ENCODE results near the gene GTPBP6.
"Not testable (repeated sequence)": the region's sequence is repeated elsewhere in the genome, so short reads cannot be mapped to it uniquely, and the experiment has no call there.

The GTPBP6 gene

GRCh38 chrX:295136-295535 lies 23.5 kb downstream of the GTPBP6 start:
- DNase-seq (ENCODE audit: low read depth in 1 of 2, low spot score in 1 of 2): no peak

GRCh38 chrX:292900-293897 lies 25.4 kb downstream of the GTPBP6 start:
- DNase-seq (ENCODE audit: low read depth in 1 of 2, low spot score in 1 of 2): no peak

GRCh38 chrX:291411-291901 lies 27.1 kb downstream of the GTPBP6 start:
- DNase-seq (ENCODE audit: low read depth in 1 of 2, low spot score in 1 of 2): no peak

- no peak for DNase-seq (ENCODE audit: low read depth in 1 of 2, low spot score in 1 of 2)
Measured at GRCh38 chrX:290476-291166, 28.0 kb downstream of the GTPBP6 start.

- DNase-seq (ENCODE audit: low read depth in 1 of 2, low spot score in 1 of 2): no peak
Measured at GRCh38 chrX:288561-288991, 30.0 kb downstream of the GTPBP6 start.

GRCh38 chrX:287670-288069 lies 30.9 kb downstream of the GTPBP6 start:
- DNase-seq (ENCODE audit: low read depth in 1 of 2, low spot score in 1 of 2): no peak

- DNase-seq (ENCODE audit: low read depth in 1 of 2, low spot score in 1 of 2): no peak
Measured at GRCh38 chrX:285076-285677, 33.4 kb downstream of the GTPBP6 start.

- peak; percentile 71 to 92 for DNase-seq (ENCODE audit: low read depth in 1 of 2, low spot score in 1 of 2)
Measured at GRCh38 chrX:283115-283845, 35.3 kb downstream of the GTPBP6 start.

GRCh38 chrX:282000-282681 lies 36.5 kb downstream of the GTPBP6 start:
- DNase-seq (ENCODE audit: low read depth in 1 of 2, low spot score in 1 of 2): not testable (repeated sequence)

- DNase-seq (ENCODE audit: low read depth in 1 of 2, low spot score in 1 of 2): no peak
Measured at GRCh38 chrX:281166-281999, 37.2 kb downstream of the GTPBP6 start, which contains the start of gene PLCXD1. TSS of gene PLCXD1 (plus strand) at chrX:281381. CDS start at chrX:284188, 2,807 bp downstream.

GRCh38 chrX:280722-281121 lies 37.9 kb downstream of the GTPBP6 start:
- DNase-seq (ENCODE audit: low read depth in 1 of 2, low spot score in 1 of 2): not testable (repeated sequence)

- DNase-seq (ENCODE audit: low read depth in 1 of 2, low spot score in 1 of 2): not testable (repeated sequence)
Measured at GRCh38 chrX:279757-280604, 38.6 kb downstream of the GTPBP6 start.

- DNase-seq (ENCODE audit: low read depth in 1 of 2, low spot score in 1 of 2): no peak
Measured at GRCh38 chrX:276581-277201, 41.9 kb downstream of the GTPBP6 start.

- peak in 1 of 2 donors; percentile 17 for DNase-seq (ENCODE audit: low read depth in 1 of 2, low spot score in 1 of 2)
Measured at GRCh38 chrX:275967-276580, 42.5 kb downstream of the GTPBP6 start.

- DNase-seq (ENCODE audit: low read depth in 1 of 2, low spot score in 1 of 2): no peak
Measured at GRCh38 chrX:275476-275966, 43.1 kb downstream of the GTPBP6 start.

GRCh38 chrX:274904-275475 lies 43.6 kb downstream of the GTPBP6 start:
- DNase-seq (ENCODE audit: low read depth in 1 of 2, low spot score in 1 of 2): no peak

- no peak for DNase-seq (ENCODE audit: low read depth in 1 of 2, low spot score in 1 of 2)
Measured at GRCh38 chrX:270848-271367, 47.7 kb downstream of the GTPBP6 start.

Measured in activated CD4-positive, alpha-beta T cell treated with anti-CD3 and anti-CD28 coated beads, Interleukin-2, amount 50 U/mL, for 24 hours (primary cell).